ENCODE results near the gene AP1M1. TPM values are rescaled to one million over a fixed set of nuclear protein-coding genes. Genes with fewer than 3 reads are reported as not detected.

Gene AP1M1
- polyA plus RNA-seq, 1 experiment, result 42.5 TPM

GRCh38 chr19:16252459-16253205 lies 54.9 kb downstream of the AP1M1 start:
- no peak overlapping the region for H3K4me3 ChIP-seq (ENCODE audit: low read depth, low read length)
- no peaks in the 10 kb centered on the region for H3K9me3 ChIP-seq (ENCODE audit: control insufficient read depth, insufficient read depth, low read length)
- ChIA-PET POLR2A (no interaction called here), CTCF (no interaction called here)
- no peak overlapping the region for H3K27ac ChIP-seq (ENCODE audit: low read depth, low read length)
- DNase-seq (ENCODE audit: low read depth, low spot score), result no peak
- peaks cover 3% of the 10 kb centered on the region for H3K27me3 ChIP-seq (ENCODE audit: control insufficient read depth, insufficient read depth, low read length)
- TF ChIP-seq, protein P1, sequence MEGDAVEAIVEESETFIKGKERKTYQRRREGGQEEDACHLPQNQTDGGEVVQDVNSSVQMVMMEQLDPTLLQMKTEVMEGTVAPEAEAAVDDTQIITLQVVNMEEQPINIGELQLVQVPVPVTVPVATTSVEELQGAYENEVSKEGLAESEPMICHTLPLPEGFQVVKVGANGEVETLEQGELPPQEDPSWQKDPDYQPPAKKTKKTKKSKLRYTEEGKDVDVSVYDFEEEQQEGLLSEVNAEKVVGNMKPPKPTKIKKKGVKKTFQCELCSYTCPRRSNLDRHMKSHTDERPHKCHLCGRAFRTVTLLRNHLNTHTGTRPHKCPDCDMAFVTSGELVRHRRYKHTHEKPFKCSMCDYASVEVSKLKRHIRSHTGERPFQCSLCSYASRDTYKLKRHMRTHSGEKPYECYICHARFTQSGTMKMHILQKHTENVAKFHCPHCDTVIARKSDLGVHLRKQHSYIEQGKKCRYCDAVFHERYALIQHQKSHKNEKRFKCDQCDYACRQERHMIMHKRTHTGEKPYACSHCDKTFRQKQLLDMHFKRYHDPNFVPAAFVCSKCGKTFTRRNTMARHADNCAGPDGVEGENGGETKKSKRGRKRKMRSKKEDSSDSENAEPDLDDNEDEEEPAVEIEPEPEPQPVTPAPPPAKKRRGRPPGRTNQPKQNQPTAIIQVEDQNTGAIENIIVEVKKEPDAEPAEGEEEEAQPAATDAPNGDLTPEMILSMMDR (IDR thresholded peaks at IDR 0.05; ENCODE audit: low read depth, low read length), result no peak

- H3K27ac ChIP-seq (ENCODE audit: low read depth, low read length), result no peak overlapping the region
- TF ChIP-seq, protein P1 (IDR thresholded peaks at IDR 0.05; ENCODE audit: low read depth, low read length), result no peak
- peaks cover 7% of the 10 kb centered on the region for H3K27me3 ChIP-seq (ENCODE audit: control insufficient read depth, insufficient read depth, low read length)
- CTCF ChIA-PET, result interaction anchor here (0.6 to 0.8 kb wide), 3 partner anchors 121 to 290 kb away, joined by 3 to 4 read pairs (median 3); no protein-coding TSS in a partner anchor
- H3K9me3 ChIP-seq (ENCODE audit: control insufficient read depth, insufficient read depth, low read length), result peaks cover 1% of the 10 kb centered on the region; the same call in 1 of the 2 replicates
- POLR2A ChIA-PET, result interaction anchor here (0.7 kb wide), 1 partner anchor 95 kb away, joined by 8 read pairs; no protein-coding TSS in a partner anchor
- H3K4me3 ChIP-seq (ENCODE audit: low read depth, low read length), result no peak overlapping the region
- no peak for DNase-seq (ENCODE audit: low read depth, low spot score)
Observed at GRCh38 chr19:16254851-16255408, 57.2 kb downstream of the AP1M1 start.

DNA sequence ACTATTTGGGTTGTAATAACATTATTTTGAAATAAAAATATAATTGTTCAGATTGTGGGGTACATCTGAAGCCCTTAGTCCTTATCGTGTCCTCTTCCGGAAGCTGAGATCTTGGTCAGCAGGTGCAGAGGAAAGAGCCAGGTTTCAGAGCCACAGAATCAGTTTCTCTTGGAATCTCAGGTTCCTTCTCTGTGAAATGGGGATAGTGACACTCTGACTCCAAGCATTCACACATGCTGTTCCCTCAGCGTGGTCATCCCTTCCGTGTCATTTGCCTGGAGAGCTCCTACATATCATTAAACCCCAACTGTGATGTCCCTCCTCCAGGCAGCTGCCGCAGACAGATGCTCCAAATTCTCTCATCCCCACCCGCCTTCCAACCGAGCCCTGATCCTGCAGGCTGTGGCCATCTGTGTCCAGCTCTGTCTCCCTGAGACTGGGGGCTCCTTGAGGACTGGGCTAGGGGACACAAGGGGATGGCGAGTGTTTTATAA lies 59.8 kb downstream of the AP1M1 start:
- no peak for DNase-seq (ENCODE audit: low read depth, low spot score)
- ChIA-PET POLR2A (no interaction called here), CTCF (interaction anchor here (1.0 to 1.2 kb wide), 2 partner anchors 9 to 11 kb away, joined by 5 to 9 read pairs; no protein-coding TSS in a partner anchor)
- Histone ChIP-seq H3K4me3 (ENCODE audit: low read depth, low read length) (no peak overlapping the region), H3K9me3 (ENCODE audit: control insufficient read depth, insufficient read depth, low read length) (peaks cover 3% of the 10 kb centered on the region; the same call in 1 of the 2 replicates), H3K27me3 (ENCODE audit: control insufficient read depth, insufficient read depth, low read length) (peaks cover 20% of the 10 kb centered on the region), H3K27ac (ENCODE audit: low read depth, low read length) (no peak overlapping the region)
- TF ChIP-seq, protein P1 (IDR thresholded peaks at IDR 0.05; ENCODE audit: low read depth, low read length), result no peak

- CTCF ChIA-PET, result interaction anchor here (0.7 to 1.9 kb wide), 3 partner anchors 10 to 124 kb away, joined by 3 to 7 read pairs (median 6); no protein-coding TSS in a partner anchor
- Histone ChIP-seq H3K9me3 (ENCODE audit: control insufficient read depth, insufficient read depth, low read length) (peaks cover 3% of the 10 kb centered on the region; the same call in 1 of the 2 replicates), H3K27ac (ENCODE audit: low read depth, low read length) (no peak overlapping the region), H3K27me3 (ENCODE audit: control insufficient read depth, insufficient read depth, low read length) (peaks cover 20% of the 10 kb centered on the region), H3K4me3 (ENCODE audit: low read depth, low read length) (no peak overlapping the region)
- TF ChIP-seq, protein P1 (IDR thresholded peaks at IDR 0.05; ENCODE audit: low read depth, low read length), result no peak
- POLR2A ChIA-PET, result no interaction called here
- DNase-seq (ENCODE audit: low read depth, low spot score), result no peak
Observed at GRCh38 chr19:16258440-16258903, 60.8 kb downstream of the AP1M1 start.
